ENCODE results near the gene PIGU. TPM values are rescaled to one million over a fixed set of nuclear protein-coding genes. Genes with fewer than 3 reads are reported as not detected.
A peak's percentile ranks its signal among the peaks of the same experiment; 100 is the strongest.

Gene PIGU
- total and polyA plus RNA-seq, 11 donors: 10.8 to 24.8 (median 16.1) TPM

- TF ChIP-seq POLR2A (IDR thresholded peaks at IDR 0.05): no peak
- no peak for TF ChIP-seq CTCF (IDR thresholded peaks at IDR 0.05)
- Histone ChIP-seq H3K4me1 (peaks cover 0 to 21% (median 7%) of the 10 kb centered on the region in 12 donors), H3K36me3 (peaks cover 0 to 40% (median 36%) of the 10 kb centered on the region in 9 donors), H3K4me3 (no peak overlapping the region), H3K9me3 (no peaks in the 10 kb centered on the region), H3K27me3 (no peaks in the 10 kb centered on the region), H3K27ac (no peak overlapping the region)
- ATAC-seq (no peak), DNase-seq (peak in 1 of 5 donors; percentile 3)
- 69 to 78% (median 71%) methylated on average over 12 of the region's 12 CpGs for WGBS, 4 donors
- intact Hi-C loops (cut with DNase I): loop anchor here in 1 of 10 donors (5.0 kb wide), 1 partner anchor 224 kb away; no protein-coding TSS in a partner anchor
These were observed 133.3 kb downstream of the PIGU start for GRCh38 chr20:34543463-34544056.

GRCh38 chr20:34542439-34542838 lies 134.5 kb downstream of the PIGU start:
- peaks cover 0 to 50% (median 42%) of the 10 kb centered on the region in 9 donors for H3K36me3 ChIP-seq
- no peak overlapping the region for H3K4me3 ChIP-seq
- no peaks in the 10 kb centered on the region for H3K27me3 ChIP-seq
- H3K4me1 ChIP-seq: peaks cover 0 to 23% (median 7%) of the 10 kb centered on the region in 12 donors
- no peaks in the 10 kb centered on the region for H3K9me3 ChIP-seq
- 96 to 98% (median 97%) methylated on average over 6 of the region's 6 CpGs for WGBS, 4 donors
- no peak for ATAC-seq
- TF ChIP-seq CTCF (IDR thresholded peaks at IDR 0.05) (no peak), POLR2A (IDR thresholded peaks at IDR 0.05) (no peak)
- no peak for DNase-seq
- intact Hi-C loops (cut with DNase I): loop anchor here in 1 of 10 donors (5.0 kb wide), 1 partner anchor 225 kb away; no protein-coding TSS in a partner anchor
- no peak overlapping the region for H3K27ac ChIP-seq

- no peak for TF ChIP-seq POLR2A (IDR thresholded peaks at IDR 0.05)
- no peak for TF ChIP-seq CTCF (IDR thresholded peaks at IDR 0.05)
- H3K4me1 ChIP-seq: peaks cover 0 to 23% (median 7%) of the 10 kb centered on the region in 12 donors
- H3K36me3 ChIP-seq: peaks cover 0 to 55% (median 48%) of the 10 kb centered on the region in 9 donors
- H3K4me3 ChIP-seq: no peak overlapping the region
- H3K27me3 ChIP-seq: no peaks in the 10 kb centered on the region
- no peak for ATAC-seq
- peak in 1 of 5 donors; percentile 9 for DNase-seq
- H3K27ac ChIP-seq: peak overlapping the region in 1 of 12 donors; percentile 62
- WGBS, 4 donors: 66 to 73% (median 68%) methylated on average over 16 of the region's 16 CpGs
- intact Hi-C loops (cut with DNase I): loop anchor here in 1 of 10 donors (5.0 kb wide), 1 partner anchor 225 kb away; no protein-coding TSS in a partner anchor
- no peaks in the 10 kb centered on the region for H3K9me3 ChIP-seq
These were observed 135.0 kb downstream of the PIGU start for GRCh38 chr20:34541917-34542316.

- no peak overlapping the region for H3K4me3 ChIP-seq
- peaks cover 0 to 60% (median 53%) of the 10 kb centered on the region in 9 donors for H3K36me3 ChIP-seq
- H3K9me3 ChIP-seq: no peaks in the 10 kb centered on the region
- no peaks in the 10 kb centered on the region for H3K27me3 ChIP-seq
- intact Hi-C loops (cut with DNase I): loop anchor here in 1 of 10 donors (5.0 kb wide), 1 partner anchor 226 kb away; no protein-coding TSS in a partner anchor
- no peak for TF ChIP-seq CTCF (IDR thresholded peaks at IDR 0.05)
- ATAC-seq (no peak), DNase-seq (peak in 1 of 5 donors; percentile 10)
- H3K27ac ChIP-seq: peak overlapping the region in 6 of 12 donors; percentile 1 to 62 (median 22)
- 76 to 85% (median 81%) methylated on average over 13 of the region's 13 CpGs for WGBS, 4 donors
- H3K4me1 ChIP-seq: peaks cover 0 to 23% (median 7%) of the 10 kb centered on the region in 12 donors
These were observed 135.5 kb downstream of the PIGU start for GRCh38 chr20:34541264-34541901.

All from heart left ventricle (tissue), 16 donors.